K562 (cell line): ENCODE results near the gene PGBD4. TPM values are rescaled to one million over a fixed set of nuclear protein-coding genes. Genes with fewer than 3 reads are reported as not detected.

ENCODE experiments used
- ATAC-seq: fragments of 200-7000 bp; cut with Tn5 transposase; 3 replicates; pipeline ENCODE4 v1.9.1; 2020; ENCODE audit warnings: moderate library complexity
- BruUV-seq: library from RNA; stranded (reverse); fragments of 400-500 nt; replicated peaks from 2 replicates; lab custom pipeline; 2021; lab: Mats Ljungman, UMichigan
- CTCF ChIA-PET: fragments of 300-600 bp; formaldehyde crosslinking; extraction: SDS; loops from one replicate; lab custom pipeline; 2021; ENCODE audit warnings: low intra/inter-chr PET ratio; lab: Yijun Ruan, JAX
- POLR2A ChIA-PET: fragments of 300-600, 350-650 bp; sonication (Branson Sonifier 250); formaldehyde crosslinking; extraction: SDS; loops from one replicate; lab custom pipeline; 2021; ENCODE audit warnings: antibody characterized with exemption, inconsistent platforms; lab: Yijun Ruan, JAX
- DNase-seq, 4 experiments: peaks; one replicate each; pipeline versions ENCODE4 v3.0.0 to v3.0.0-alpha.2; 2011 to 2018; ENCODE audit warnings: low spot score in 3 of 4, mixed read lengths in 3 of 4; ENCODE audit errors: extremely low read depth in 1 of 4
- FAIRE-seq: peaks from 2 replicates; lab custom pipeline; 2011; peaks lifted over from hg19 to GRCh38; lab: Jason Lieb, UNC
- H2AFZ ChIP-seq: 2 replicates; pipeline ENCODE4 v1.6.0; 2011; ENCODE audit warnings: low read depth, low read length, control low read depth, inconsistent platforms
- H3K27ac ChIP-seq: fragments of 200-600 bp; 3 replicates; pipeline ENCODE4 v1.8.0; 2011; ENCODE audit warnings: low read depth, mild to moderate bottlenecking, control low read depth, inconsistent platforms, low read length, moderate library complexity, mixed read lengths; ENCODE audit errors: extremely low read depth
- H3K27me3 ChIP-seq, 2 experiments: fragments of 300-600 bp in 1 of 2; 2 replicates in 1 of 2; 3 replicates in 1 of 2; pipeline versions ENCODE4 v1.6.0 to v1.8.0; 2011; ENCODE audit warnings: inconsistent platforms in 2 of 2, low read length in 2 of 2, mild to moderate bottlenecking in 1 of 2, mixed read lengths in 1 of 2, moderate library complexity in 1 of 2; ENCODE audit not compliant: control insufficient read depth in 2 of 2, insufficient read depth in 2 of 2
- H3K36me3 ChIP-seq: fragments of 300-600 bp; 3 replicates; pipeline ENCODE4 v1.8.0; 2011; ENCODE audit warnings: mild to moderate bottlenecking, low read length, inconsistent platforms; ENCODE audit not compliant: control insufficient read depth, insufficient read depth
- H3K4me1 ChIP-seq, 2 experiments: fragments of 200-600 bp in 1 of 2; replicated peaks in 1 of 2; 2 replicates in 1 of 2; 3 replicates in 1 of 2; pipeline versions ENCODE4 v1.5.1 to v1.8.0; 2011; ENCODE audit warnings: inconsistent platforms in 2 of 2, low read length in 2 of 2, mild to moderate bottlenecking in 1 of 2, mixed read lengths in 1 of 2, moderate library complexity in 1 of 2; ENCODE audit not compliant: control insufficient read depth in 2 of 2, insufficient read depth in 2 of 2
- H3K4me2 ChIP-seq: 2 replicates; pipeline ENCODE4 v1.6.1; 2011; ENCODE audit warnings: low read length, control low read depth, inconsistent platforms, mixed read lengths; ENCODE audit not compliant: insufficient read depth
- H3K4me3 ChIP-seq: fragments of 200-600 bp; sonication (generic), shearing (Covaris generic); 2 replicates; pipeline ENCODE4 v1.5.1; 2016; ENCODE audit warnings: control low read depth, inconsistent platforms
- H3K79me2 ChIP-seq: fragments of 200-600 bp; 3 replicates; pipeline ENCODE4 v1.8.0; 2011; ENCODE audit warnings: low read length, inconsistent platforms; ENCODE audit not compliant: control insufficient read depth, insufficient read depth
- H3K9ac ChIP-seq, 2 experiments: 2 replicates each; pipeline versions ENCODE4 v1.6.0 to v1.6.1; 2011; ENCODE audit warnings: low read depth in 2 of 2, low read length in 2 of 2, control low read depth in 1 of 2, inconsistent platforms in 1 of 2, mild to moderate bottlenecking in 1 of 2, mixed read lengths in 1 of 2; ENCODE audit not compliant: insufficient read depth in 1 of 2
- H3K9me1 ChIP-seq: one replicate; pipeline ENCODE4 v1.6.0; 2011; ENCODE audit warnings: inconsistent platforms, mild to moderate bottlenecking, low read length, moderate library complexity; ENCODE audit not compliant: control insufficient read depth, insufficient read depth
- H3K9me3 ChIP-seq: replicated peaks from 2 replicates; pipeline ENCODE4 v1.5.1; 2011; ENCODE audit warnings: low read depth, low read length, inconsistent platforms; ENCODE audit not compliant: control insufficient read depth, insufficient read depth
- H4K20me1 ChIP-seq: replicated peaks from 2 replicates; pipeline ENCODE4 v1.6.1; 2011; ENCODE audit warnings: low read length, inconsistent platforms, mixed read lengths; ENCODE audit not compliant: control insufficient read depth, insufficient read depth
- POLR2H ChIP-seq: IDR thresholded peaks from 2 replicates; pipeline ENCODE4 v1.6.1; 2016; ENCODE audit warnings: missing genetic modification characterization, low read depth, mild to moderate bottlenecking, control low read depth, missing compliant biosample characterization, moderate library complexity
- TCF3 ChIP-seq: sonication (generic); formaldehyde crosslinking; IDR thresholded peaks from 2 replicates; pipeline ENCODE4 v1.4.0; 2020; ENCODE audit warnings: mild to moderate bottlenecking, missing genetic modification reagents
- TRIM28 ChIP-seq: fragments of 450-650 bp; IDR thresholded peaks from 2 replicates; pipeline ENCODE4 v1.6.1; 2017
- ZNF316 ChIP-seq: fragments of 450-650 bp; IDR thresholded peaks from 2 replicates; pipeline ENCODE4 v1.6.1; 2016
- WGBS: fragments of 100-300 bp; shearing (Covaris generic); methylation state at CpG from one replicate; pipeline ENCODE4 v1.1.6; 2016; ENCODE audit warnings: low coverage, mixed read lengths; ENCODE audit not compliant: insufficient coverage; ENCODE audit errors: missing lambda C conversion rate; 5-methylcytosine and 5-hydroxymethylcytosine counted together
- in situ Hi-C: fragments of 300-500 bp; cut with MboI; formaldehyde crosslinking; loops from 4 replicates; pipeline ENCODE4 v1.15.0; 2018; ENCODE audit warnings: inconsistent platforms, mixed read lengths
- intact Hi-C: fragments of 100-400 bp; cut with micrococcal nuclease; formaldehyde crosslinking; loops from 2 replicates; pipeline ENCODE4 v1.14.2; 2022
- polyA plus RNA-seq, 8 experiments: library from polyadenylated mRNA; depleted of rRNA in 4 of 8; stranded (reverse) in 5 of 8; unstranded in 3 of 8; fragments of >200 nt; fragmentation: Nextera tagmentation in 2 of 8; fragmentation: Illumina TruSeq in 1 of 8; extraction: Ambion mirVana in 2 of 8; extraction: Trizol in 1 of 8; gene quantifications; 2 replicates each; pipeline versions ENCODE4 v1.2.1 to v1.2.3, GENCODE V29; 2011 to 2014; ENCODE audit warnings: inconsistent platforms in 1 of 8, missing spikeins in 1 of 8
- total RNA-seq, 7 experiments: library from RNA; depleted of rRNA in 6 of 7; stranded (reverse); fragments of >200 nt in 6 of 7; fragmentation: Illumina TruSeq in 2 of 7; extraction: Trizol in 2 of 7; gene quantifications; 2 replicates each; pipeline versions ENCODE4 v1.2.1 to v1.2.3, GENCODE V29; 2011 to 2021; ENCODE audit warnings: low replicate concordance in 1 of 7
- TF ChIP-seq, protein P1 (sequence below): fragments of 250-450 bp; sonication (Bioruptor Pico); IDR thresholded peaks from 2 replicates; pipeline ENCODE4 v1.8.0; 2022; ENCODE audit warnings: inconsistent platforms
- TF ChIP-seq, protein P2 (sequence below): fragments of 200-600 bp; sonication (generic); IDR thresholded peaks from one replicate; pipeline ENCODE4 v1.6.1; 2012; ENCODE audit warnings: mild to moderate bottlenecking, low read depth, low read length, inconsistent platforms
- TF ChIP-seq, protein P3 (sequence below): fragments of 450-650 bp; formaldehyde crosslinking; IDR thresholded peaks from 2 replicates; pipeline ENCODE4 v1.4.0; 2022; ENCODE audit warnings: mild to moderate bottlenecking, moderate library complexity

Gene PGBD4
- total and polyA plus RNA-seq, 9 of the 15 experiments (the other 6 are each of a cell fraction or from before 2014, with no cell fraction given): 2.1 to 4.9 (median 2.7) TPM

DNA sequence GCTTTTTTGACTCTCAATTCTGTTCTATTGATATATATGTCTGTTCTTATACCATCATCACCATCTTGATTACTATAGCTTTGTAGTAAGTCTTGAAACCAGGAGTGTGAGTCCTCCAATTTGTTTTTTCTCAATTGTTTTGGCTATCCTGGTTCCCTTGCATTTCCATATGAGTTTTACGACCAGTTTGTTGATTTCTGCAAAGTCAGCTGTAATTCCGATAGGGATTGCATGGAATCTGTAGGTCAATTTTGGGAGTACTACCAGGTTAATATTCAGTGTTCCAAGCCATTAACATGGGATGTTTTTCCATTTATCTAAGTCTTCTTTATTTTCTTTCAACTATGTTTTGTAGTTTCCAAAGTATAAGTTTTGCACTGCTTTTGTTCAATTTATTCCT lies 27.0 kb downstream of the PGBD4 start (continued):
- TF ChIP-seq, protein P1, sequence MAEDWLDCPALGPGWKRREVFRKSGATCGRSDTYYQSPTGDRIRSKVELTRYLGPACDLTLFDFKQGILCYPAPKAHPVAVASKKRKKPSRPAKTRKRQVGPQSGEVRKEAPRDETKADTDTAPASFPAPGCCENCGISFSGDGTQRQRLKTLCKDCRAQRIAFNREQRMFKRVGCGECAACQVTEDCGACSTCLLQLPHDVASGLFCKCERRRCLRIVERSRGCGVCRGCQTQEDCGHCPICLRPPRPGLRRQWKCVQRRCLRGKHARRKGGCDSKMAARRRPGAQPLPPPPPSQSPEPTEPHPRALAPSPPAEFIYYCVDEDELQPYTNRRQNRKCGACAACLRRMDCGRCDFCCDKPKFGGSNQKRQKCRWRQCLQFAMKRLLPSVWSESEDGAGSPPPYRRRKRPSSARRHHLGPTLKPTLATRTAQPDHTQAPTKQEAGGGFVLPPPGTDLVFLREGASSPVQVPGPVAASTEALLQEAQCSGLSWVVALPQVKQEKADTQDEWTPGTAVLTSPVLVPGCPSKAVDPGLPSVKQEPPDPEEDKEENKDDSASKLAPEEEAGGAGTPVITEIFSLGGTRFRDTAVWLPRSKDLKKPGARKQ (CRISPR knock-in tag): no peak
- peak; percentile 88 for TF ChIP-seq ZNF316

DNA sequence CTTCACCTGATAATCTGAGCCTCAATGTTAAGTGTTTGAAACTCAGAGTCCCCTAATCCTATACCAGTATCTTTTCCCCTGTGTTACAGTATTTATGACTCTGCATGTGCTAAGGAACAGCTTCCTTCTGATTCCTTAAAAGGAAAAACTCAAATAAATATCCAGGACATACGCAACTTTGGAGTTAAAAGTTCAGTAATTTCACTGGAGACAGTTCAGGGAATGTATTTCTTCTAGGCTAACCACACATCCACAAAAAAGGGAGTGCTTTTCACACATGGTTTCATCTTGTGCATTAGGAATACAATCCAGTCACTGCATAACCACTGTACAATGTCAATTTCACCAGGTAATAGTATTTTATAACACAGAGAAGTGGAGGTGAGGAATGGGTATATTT lies 31.0 kb downstream of the PGBD4 start:
- BruUV-seq: no TSS peak
- WGBS: 82% methylated on average over 1 of the region's 1 CpG
- Histone ChIP-seq H3K27me3 (no peaks in the 10 kb centered on the region), H3K9me1 (no peaks in the 10 kb centered on the region), H3K79me2 (no peaks in the 10 kb centered on the region), H3K9me3 (no peaks in the 10 kb centered on the region), H4K20me1 (no peaks in the 10 kb centered on the region), H3K27ac (no peak overlapping the region), H3K4me2 (no peak overlapping the region), H3K4me3 (no peak overlapping the region), H3K9ac (no peak overlapping the region), H3K4me1 (no peaks in the 10 kb centered on the region), H3K36me3 (no peaks in the 10 kb centered on the region), H2AFZ (no peak overlapping the region)
- FAIRE-seq: no peak
- DNase-seq: no peak
- in situ Hi-C loops: no loop called here
- TF ChIP-seq, protein P2, sequence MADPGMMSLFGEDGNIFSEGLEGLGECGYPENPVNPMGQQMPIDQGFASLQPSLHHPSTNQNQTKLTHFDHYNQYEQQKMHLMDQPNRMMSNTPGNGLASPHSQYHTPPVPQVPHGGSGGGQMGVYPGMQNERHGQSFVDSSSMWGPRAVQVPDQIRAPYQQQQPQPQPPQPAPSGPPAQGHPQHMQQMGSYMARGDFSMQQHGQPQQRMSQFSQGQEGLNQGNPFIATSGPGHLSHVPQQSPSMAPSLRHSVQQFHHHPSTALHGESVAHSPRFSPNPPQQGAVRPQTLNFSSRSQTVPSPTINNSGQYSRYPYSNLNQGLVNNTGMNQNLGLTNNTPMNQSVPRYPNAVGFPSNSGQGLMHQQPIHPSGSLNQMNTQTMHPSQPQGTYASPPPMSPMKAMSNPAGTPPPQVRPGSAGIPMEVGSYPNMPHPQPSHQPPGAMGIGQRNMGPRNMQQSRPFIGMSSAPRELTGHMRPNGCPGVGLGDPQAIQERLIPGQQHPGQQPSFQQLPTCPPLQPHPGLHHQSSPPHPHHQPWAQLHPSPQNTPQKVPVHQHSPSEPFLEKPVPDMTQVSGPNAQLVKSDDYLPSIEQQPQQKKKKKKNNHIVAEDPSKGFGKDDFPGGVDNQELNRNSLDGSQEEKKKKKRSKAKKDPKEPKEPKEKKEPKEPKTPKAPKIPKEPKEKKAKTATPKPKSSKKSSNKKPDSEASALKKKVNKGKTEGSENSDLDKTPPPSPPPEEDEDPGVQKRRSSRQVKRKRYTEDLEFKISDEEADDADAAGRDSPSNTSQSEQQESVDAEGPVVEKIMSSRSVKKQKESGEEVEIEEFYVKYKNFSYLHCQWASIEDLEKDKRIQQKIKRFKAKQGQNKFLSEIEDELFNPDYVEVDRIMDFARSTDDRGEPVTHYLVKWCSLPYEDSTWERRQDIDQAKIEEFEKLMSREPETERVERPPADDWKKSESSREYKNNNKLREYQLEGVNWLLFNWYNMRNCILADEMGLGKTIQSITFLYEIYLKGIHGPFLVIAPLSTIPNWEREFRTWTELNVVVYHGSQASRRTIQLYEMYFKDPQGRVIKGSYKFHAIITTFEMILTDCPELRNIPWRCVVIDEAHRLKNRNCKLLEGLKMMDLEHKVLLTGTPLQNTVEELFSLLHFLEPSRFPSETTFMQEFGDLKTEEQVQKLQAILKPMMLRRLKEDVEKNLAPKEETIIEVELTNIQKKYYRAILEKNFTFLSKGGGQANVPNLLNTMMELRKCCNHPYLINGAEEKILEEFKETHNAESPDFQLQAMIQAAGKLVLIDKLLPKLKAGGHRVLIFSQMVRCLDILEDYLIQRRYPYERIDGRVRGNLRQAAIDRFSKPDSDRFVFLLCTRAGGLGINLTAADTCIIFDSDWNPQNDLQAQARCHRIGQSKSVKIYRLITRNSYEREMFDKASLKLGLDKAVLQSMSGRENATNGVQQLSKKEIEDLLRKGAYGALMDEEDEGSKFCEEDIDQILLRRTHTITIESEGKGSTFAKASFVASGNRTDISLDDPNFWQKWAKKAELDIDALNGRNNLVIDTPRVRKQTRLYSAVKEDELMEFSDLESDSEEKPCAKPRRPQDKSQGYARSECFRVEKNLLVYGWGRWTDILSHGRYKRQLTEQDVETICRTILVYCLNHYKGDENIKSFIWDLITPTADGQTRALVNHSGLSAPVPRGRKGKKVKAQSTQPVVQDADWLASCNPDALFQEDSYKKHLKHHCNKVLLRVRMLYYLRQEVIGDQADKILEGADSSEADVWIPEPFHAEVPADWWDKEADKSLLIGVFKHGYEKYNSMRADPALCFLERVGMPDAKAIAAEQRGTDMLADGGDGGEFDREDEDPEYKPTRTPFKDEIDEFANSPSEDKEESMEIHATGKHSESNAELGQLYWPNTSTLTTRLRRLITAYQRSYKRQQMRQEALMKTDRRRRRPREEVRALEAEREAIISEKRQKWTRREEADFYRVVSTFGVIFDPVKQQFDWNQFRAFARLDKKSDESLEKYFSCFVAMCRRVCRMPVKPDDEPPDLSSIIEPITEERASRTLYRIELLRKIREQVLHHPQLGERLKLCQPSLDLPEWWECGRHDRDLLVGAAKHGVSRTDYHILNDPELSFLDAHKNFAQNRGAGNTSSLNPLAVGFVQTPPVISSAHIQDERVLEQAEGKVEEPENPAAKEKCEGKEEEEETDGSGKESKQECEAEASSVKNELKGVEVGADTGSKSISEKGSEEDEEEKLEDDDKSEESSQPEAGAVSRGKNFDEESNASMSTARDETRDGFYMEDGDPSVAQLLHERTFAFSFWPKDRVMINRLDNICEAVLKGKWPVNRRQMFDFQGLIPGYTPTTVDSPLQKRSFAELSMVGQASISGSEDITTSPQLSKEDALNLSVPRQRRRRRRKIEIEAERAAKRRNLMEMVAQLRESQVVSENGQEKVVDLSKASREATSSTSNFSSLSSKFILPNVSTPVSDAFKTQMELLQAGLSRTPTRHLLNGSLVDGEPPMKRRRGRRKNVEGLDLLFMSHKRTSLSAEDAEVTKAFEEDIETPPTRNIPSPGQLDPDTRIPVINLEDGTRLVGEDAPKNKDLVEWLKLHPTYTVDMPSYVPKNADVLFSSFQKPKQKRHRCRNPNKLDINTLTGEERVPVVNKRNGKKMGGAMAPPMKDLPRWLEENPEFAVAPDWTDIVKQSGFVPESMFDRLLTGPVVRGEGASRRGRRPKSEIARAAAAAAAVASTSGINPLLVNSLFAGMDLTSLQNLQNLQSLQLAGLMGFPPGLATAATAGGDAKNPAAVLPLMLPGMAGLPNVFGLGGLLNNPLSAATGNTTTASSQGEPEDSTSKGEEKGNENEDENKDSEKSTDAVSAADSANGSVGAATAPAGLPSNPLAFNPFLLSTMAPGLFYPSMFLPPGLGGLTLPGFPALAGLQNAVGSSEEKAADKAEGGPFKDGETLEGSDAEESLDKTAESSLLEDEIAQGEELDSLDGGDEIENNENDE: no peak
- TF ChIP-seq, protein P3, sequence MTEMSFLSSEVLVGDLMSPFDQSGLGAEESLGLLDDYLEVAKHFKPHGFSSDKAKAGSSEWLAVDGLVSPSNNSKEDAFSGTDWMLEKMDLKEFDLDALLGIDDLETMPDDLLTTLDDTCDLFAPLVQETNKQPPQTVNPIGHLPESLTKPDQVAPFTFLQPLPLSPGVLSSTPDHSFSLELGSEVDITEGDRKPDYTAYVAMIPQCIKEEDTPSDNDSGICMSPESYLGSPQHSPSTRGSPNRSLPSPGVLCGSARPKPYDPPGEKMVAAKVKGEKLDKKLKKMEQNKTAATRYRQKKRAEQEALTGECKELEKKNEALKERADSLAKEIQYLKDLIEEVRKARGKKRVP: no peak
- TF ChIP-seq TRIM28: no peak
- TF ChIP-seq TCF3: no peak
- TF ChIP-seq POLR2H (tag): no peak
- intact Hi-C loops: no loop called here
- ChIA-PET CTCF (no interaction called here), POLR2A (interaction anchor here (0.6 to 1.5 kb wide), 2 partner anchors 10 to 51 kb away, joined by 3 to 4 read pairs; no protein-coding TSS in a partner anchor)
- no peak for ATAC-seq
